Peyer's patch (tissue), 4 donors: ENCODE results near the gene LPAR1.

Experiments
- CTCF ChIP-seq, 6 experiments: fragments of 450-650 bp in 4 of 6; fragments of 200-600 bp in 2 of 6; sonication (generic) in 1 of 6; IDR thresholded peaks; one replicate each; pipeline ENCODE4 v1.5.1; 2017 to 2019; ENCODE audit warnings: antibody characterized with exemption in 6 of 6, mild to moderate bottlenecking in 3 of 6, moderate library complexity in 1 of 6
- POLR2A ChIP-seq, 2 donors: fragments of 450-650 bp; IDR thresholded peaks; one replicate each; pipeline ENCODE4 v1.5.1; 2017; ENCODE audit warnings: antibody characterized with exemption in 2 of 2, mild to moderate bottlenecking in 2 of 2, moderate library complexity in 2 of 2

- TF ChIP-seq POLR2A (IDR thresholded peaks at IDR 0.05) (no peak), CTCF (IDR thresholded peaks at IDR 0.05) (no peak)
Measured at GRCh38 chr9:110952540-110952859, 85.8 kb downstream of the LPAR1 start.
